Fibroblast of gingiva (primary cell): ENCODE results near the gene CACUL1.
"Not testable (repeated sequence)": the region's sequence is repeated elsewhere in the genome, so short reads cannot be mapped to it uniquely, and the experiment has no call there.

ENCODE experiments used
- DNase-seq: peaks from one replicate; pipeline ENCODE4 v3.0.0-alpha.2; 2011; ENCODE audit warnings: low read depth

Gene CACUL1

GRCh38 chr10:118754556-118755423, at the start of gene CACUL1:
Gene CACUL1 (minus strand): TSS chr10:118754970. CDS start chr10:118754762, 208 bp downstream.
- peak; percentile 100 for DNase-seq

- no peak for DNase-seq
These were observed 49.5 kb upstream of the CACUL1 start for GRCh38 chr10:118804262-118804773.

- no peak for DNase-seq
These were observed 47.5 kb upstream of the CACUL1 start for GRCh38 chr10:118802126-118802793.

GRCh38 chr10:118800920-118801319, 46.1 kb upstream of the CACUL1 start:
- peak; percentile 29 for DNase-seq

- no peak for DNase-seq
These were observed 45.0 kb upstream of the CACUL1 start for GRCh38 chr10:118799777-118800176.

- DNase-seq: peak; percentile 83
These were observed 43.5 kb upstream of the CACUL1 start for GRCh38 chr10:118798231-118798662.

- DNase-seq: not testable (repeated sequence)
These were observed 40.2 kb upstream of the CACUL1 start for GRCh38 chr10:118794971-118795370.

- DNase-seq: peak; percentile 22
These were observed 38.8 kb upstream of the CACUL1 start for GRCh38 chr10:118793545-118793944.

- DNase-seq: peak; percentile 87
These were observed 37.8 kb upstream of the CACUL1 start for GRCh38 chr10:118792526-118792925.

- no peak for DNase-seq
These were observed 35.3 kb upstream of the CACUL1 start for GRCh38 chr10:118790058-118790457.

GRCh38 chr10:118785551-118785950, 30.8 kb upstream of the CACUL1 start:
- no peak for DNase-seq

GRCh38 chr10:118783776-118784545, 29.2 kb upstream of the CACUL1 start:
- no peak for DNase-seq

- DNase-seq: not testable (repeated sequence)
These were observed 28.2 kb upstream of the CACUL1 start for GRCh38 chr10:118782916-118783465.

GRCh38 chr10:118781541-118781940, 26.8 kb upstream of the CACUL1 start:
- no peak for DNase-seq

- DNase-seq: no peak
These were observed 24.0 kb upstream of the CACUL1 start for GRCh38 chr10:118778727-118779126.

- DNase-seq: no peak
These were observed 22.2 kb upstream of the CACUL1 start for GRCh38 chr10:118776960-118777359.

GRCh38 chr10:118776033-118776432, 21.3 kb upstream of the CACUL1 start:
- no peak for DNase-seq

- DNase-seq: no peak
These were observed 20.7 kb upstream of the CACUL1 start for GRCh38 chr10:118775478-118775877.

GRCh38 chr10:118773041-118773440, 18.3 kb upstream of the CACUL1 start:
- DNase-seq: peak; percentile 73

- no peak for DNase-seq
These were observed 17.2 kb upstream of the CACUL1 start for GRCh38 chr10:118771976-118772375.

GRCh38 chr10:118769898-118770600, 15.3 kb upstream of the CACUL1 start:
- DNase-seq: no peak
